H1 (cell line): Measurements from ENCODE around the gene TNS3. TPM values are rescaled to one million over a fixed set of nuclear protein-coding genes. Genes with fewer than 3 reads are reported as not detected.
A peak's percentile ranks its signal among the peaks of the same experiment; 100 is the strongest.
"Not testable (repeated sequence)": the region's sequence is repeated elsewhere in the genome, so short reads cannot be mapped to it uniquely, and the experiment has no call there.

Source experiments
- CTCF ChIA-PET: fragments of 300-600 bp; sonication (Branson Sonifier 250); formaldehyde crosslinking; loops from one replicate; lab custom pipeline; 2021; ENCODE audit not compliant: partially characterized antibody; lab: Charles Lee
- POLR2A ChIA-PET: fragments of 300-600 bp; sonication (Branson Sonifier 250); formaldehyde crosslinking; loops from one replicate; lab custom pipeline; 2021; ENCODE audit warnings: inconsistent platforms; ENCODE audit not compliant: partially characterized antibody; lab: Charles Lee
- DNase-seq, 2 experiments: peaks; one replicate each; pipeline versions ENCODE4 v3.0.0 to v3.0.0-alpha.2; 2010 to 2022; ENCODE audit warnings: low spot score in 2 of 2, low read depth in 1 of 2, mixed read lengths in 1 of 2
- FAIRE-seq: peaks from 2 replicates; lab custom pipeline; 2011; peaks lifted over from hg19 to GRCh38; lab: Jason Lieb, UNC
- H2AFZ ChIP-seq: 2 replicates; pipeline ENCODE4 v1.8.1; 2012; ENCODE audit warnings: low read length, inconsistent platforms
- H2AK5ac ChIP-seq: 2 replicates; pipeline ENCODE4 v1.6.1; 2013; ENCODE audit warnings: low read depth, low read length
- H2BK120ac ChIP-seq: replicated peaks from 2 replicates; pipeline ENCODE3; 2013; ENCODE audit warnings: low read depth, low read length, inconsistent platforms
- H2BK12ac ChIP-seq: 2 replicates; pipeline ENCODE4 v1.6.1; 2013; ENCODE audit warnings: low read depth, low read length
- H2BK15ac ChIP-seq: 2 replicates; pipeline ENCODE4 v1.6.1; 2013; ENCODE audit warnings: low read length
- H2BK20ac ChIP-seq: 2 replicates; pipeline ENCODE4 v1.6.1; 2013; ENCODE audit warnings: low read length
- H2BK5ac ChIP-seq: 2 replicates; pipeline ENCODE4 v1.6.1; 2013; ENCODE audit warnings: low read depth, low read length
- H3K14ac ChIP-seq: 2 replicates; pipeline ENCODE4 v1.6.1; 2013; ENCODE audit warnings: inconsistent platforms; ENCODE audit not compliant: insufficient read length
- H3K18ac ChIP-seq: 2 replicates; pipeline ENCODE4 v1.6.1; 2013; ENCODE audit warnings: low read length; ENCODE audit errors: extremely low read depth
- H3K23ac ChIP-seq: 2 replicates; pipeline ENCODE4 v1.6.1; 2013; ENCODE audit warnings: inconsistent platforms; ENCODE audit not compliant: insufficient read length
- H3K23me2 ChIP-seq: 2 replicates; pipeline ENCODE4 v1.6.1; 2013; ENCODE audit warnings: low read depth, low read length
- H3K27ac ChIP-seq: 2 replicates; pipeline ENCODE4 v1.6.1; 2011; ENCODE audit warnings: low read depth, low read length, inconsistent platforms
- H3K27me3 ChIP-seq, 4 experiments: replicated peaks in 1 of 4; 1 replicate in 1 of 4; 2 replicates in 3 of 4; pipeline versions ENCODE4 v1.6.1 to v1.8.1; 2011 to 2013; ENCODE audit warnings: low read length in 3 of 4, mild to moderate bottlenecking in 3 of 4, inconsistent platforms in 2 of 4, mixed read lengths in 2 of 4, moderate library complexity in 1 of 4; ENCODE audit not compliant: control insufficient read depth in 3 of 4, insufficient read depth in 3 of 4; ENCODE audit errors: extremely low read depth in 1 of 4
- H3K36me3 ChIP-seq, 4 experiments: 2 replicates each; pipeline versions ENCODE4 v1.6.1 to v1.8.1; 2011 to 2013; ENCODE audit warnings: mild to moderate bottlenecking in 4 of 4, low read length in 3 of 4, moderate library complexity in 2 of 4, control low read depth in 1 of 4, inconsistent platforms in 1 of 4; ENCODE audit not compliant: insufficient read depth in 4 of 4, control insufficient read depth in 2 of 4
- H3K4ac ChIP-seq: replicated peaks from 2 replicates; pipeline ENCODE3; 2013; ENCODE audit warnings: low read length, low read depth, mixed read lengths, inconsistent platforms; ENCODE audit not compliant: insufficient read length
- H3K4me1 ChIP-seq, 4 experiments: replicated peaks in 1 of 4; 1 replicate in 1 of 4; 2 replicates in 3 of 4; pipeline versions ENCODE4 v1.6.1 to v1.8.1; 2011 to 2013; ENCODE audit warnings: low read length in 3 of 4, inconsistent platforms in 2 of 4, mixed read lengths in 1 of 4; ENCODE audit not compliant: insufficient read depth in 4 of 4, control insufficient read depth in 3 of 4
- H3K4me2 ChIP-seq, 2 experiments: 2 replicates each; pipeline versions ENCODE4 v1.6.1 to v1.8.1; 2011 to 2013; ENCODE audit warnings: low read depth in 2 of 2, low read length in 2 of 2, control low read depth in 1 of 2, inconsistent platforms in 1 of 2, mild to moderate bottlenecking in 1 of 2; ENCODE audit not compliant: insufficient read depth in 1 of 2
- H3K4me3 ChIP-seq, 4 experiments: fragments of 200-600, 300-600 bp in 1 of 4; sonication (generic), shearing (Covaris generic), sonication (Bioruptor Twin) in 1 of 4; 2 replicates each; pipeline versions ENCODE4 v1.5.1 to v1.8.1; 2011 to 2016; ENCODE audit warnings: low read length in 4 of 4, low read depth in 3 of 4, control low read depth in 2 of 4, inconsistent platforms in 2 of 4, mild to moderate bottlenecking in 2 of 4, mixed read lengths in 1 of 4, moderate library complexity in 1 of 4; ENCODE audit not compliant: insufficient read depth in 2 of 4; ENCODE audit errors: extremely low read depth in 1 of 4
- H3K56ac ChIP-seq: replicated peaks from 2 replicates; pipeline ENCODE3; 2013; ENCODE audit warnings: low read depth, mild to moderate bottlenecking, mixed read lengths, low read length, inconsistent platforms; ENCODE audit not compliant: insufficient read length
- H3K79me1 ChIP-seq: 2 replicates; pipeline ENCODE4 v1.6.1; 2013; ENCODE audit warnings: low read depth, low read length, control low read depth
- H3K79me2 ChIP-seq, 2 experiments: 2 replicates each; pipeline versions ENCODE4 v1.6.1 to v1.8.1; 2012 to 2013; ENCODE audit warnings: low read length in 2 of 2, mild to moderate bottlenecking in 2 of 2, inconsistent platforms in 1 of 2; ENCODE audit not compliant: insufficient read depth in 2 of 2, control insufficient read depth in 1 of 2
- H3K9ac ChIP-seq, 4 experiments: replicated peaks in 1 of 4; 1 replicate in 1 of 4; 2 replicates in 3 of 4; pipeline versions ENCODE4 v1.6.1 to v1.8.1; 2011 to 2013; ENCODE audit warnings: low read depth in 3 of 4, low read length in 3 of 4, control low read depth in 2 of 4, mild to moderate bottlenecking in 2 of 4, moderate library complexity in 2 of 4, inconsistent platforms in 1 of 4; ENCODE audit errors: extremely low read depth in 1 of 4
- H3K9me3 ChIP-seq, 2 experiments: 2 replicates each; pipeline versions ENCODE4 v1.6.1 to v1.8.1; 2012 to 2013; ENCODE audit warnings: mild to moderate bottlenecking in 2 of 2, moderate library complexity in 2 of 2, control low read depth in 1 of 2, inconsistent platforms in 1 of 2, low read depth in 1 of 2, low read length in 1 of 2, mixed read lengths in 1 of 2; ENCODE audit not compliant: insufficient read depth in 2 of 2
- H4K20me1 ChIP-seq, 2 experiments: replicated peaks in 1 of 2; 2 replicates each; pipeline versions ENCODE3 to v1.8.1; 2011 to 2013; ENCODE audit warnings: inconsistent platforms in 2 of 2, low read length in 2 of 2, mild to moderate bottlenecking in 1 of 2; ENCODE audit not compliant: insufficient read depth in 2 of 2, control insufficient read depth in 1 of 2
- H4K5ac ChIP-seq: 2 replicates; pipeline ENCODE4 v1.6.1; 2013; ENCODE audit warnings: low read length, low read depth, mixed read lengths, inconsistent platforms; ENCODE audit not compliant: insufficient read length
- H4K8ac ChIP-seq: 2 replicates; pipeline ENCODE4 v1.8.0; 2013; ENCODE audit warnings: mild to moderate bottlenecking, moderate library complexity, low read length, inconsistent platforms; ENCODE audit not compliant: insufficient read depth; ENCODE audit errors: extremely low read depth
- H4K91ac ChIP-seq: replicated peaks from 2 replicates; pipeline ENCODE3; 2013; ENCODE audit warnings: low read length, mixed read lengths, inconsistent platforms; ENCODE audit not compliant: insufficient read length
- CEBPB ChIP-seq: IDR thresholded peaks from 2 replicates; pipeline ENCODE4 v1.6.1; 2012; ENCODE audit warnings: low read depth, low read length
- WGBS, 2 experiments: shearing (Covaris generic) in 1 of 2; methylation state at CpG; one replicate each; pipeline versions ENCODE4 v1.1.6 to v1.1.7; 2013 to 2015; ENCODE audit warnings: low lambda C conversion rate in 2 of 2, mixed read lengths in 2 of 2, inconsistent platforms in 1 of 2, low coverage in 1 of 2, missing lambda C conversion rate in 1 of 2; ENCODE audit not compliant: insufficient replicate concordance in 2 of 2, insufficient coverage in 1 of 2, insufficient read length in 1 of 2; ENCODE audit errors: extremely low coverage in 1 of 2, missing lambda C conversion rate in 1 of 2; 5-methylcytosine and 5-hydroxymethylcytosine counted together
- polyA plus RNA-seq, 7 experiments: library from polyadenylated mRNA; depleted of rRNA in 3 of 7; stranded (reverse) in 5 of 7; unstranded in 2 of 7; fragments of >200 nt in 5 of 7; fragments of 200-250 nt in 2 of 7; gene quantifications; 1 replicate in 5 of 7; 2 replicates in 1 of 7; 4 replicates in 1 of 7; pipeline versions ENCODE4 v1.2.1 to v1.2.3, GENCODE V29; 2011 to 2013; ENCODE audit warnings: missing spikeins in 2 of 7, mixed read lengths in 2 of 7
- total RNA-seq: library from RNA; stranded (reverse); fragmentation: NEBNext Ultra II Directional; extraction: Animal tissue kit (Norgen Biotek cat#: 25700); gene quantifications from 2 replicates; pipeline ENCODE4 v1.2.1, GENCODE V29; 2021

TNS3 gene
- total and polyA plus RNA-seq, 2 of the 8 experiments (the other 6 are each of a cell fraction or from before 2014, with no cell fraction given) = 11.9 to 24.2 TPM

- H3K4me1 ChIP-seq, H3K18ac ChIP-seq, H3K4ac ChIP-seq, H2AK5ac ChIP-seq, H3K23ac ChIP-seq, H3K56ac ChIP-seq, H4K20me1 ChIP-seq, H3K23me2 ChIP-seq, H3K27ac ChIP-seq, H2BK12ac ChIP-seq, POLR2A ChIA-PET, H3K36me3 ChIP-seq, H3K79me2 ChIP-seq, H3K79me1 ChIP-seq, H3K9ac ChIP-seq, H2BK20ac ChIP-seq, H2BK5ac ChIP-seq, H3K9me3 ChIP-seq, FAIRE-seq, H3K4me2 ChIP-seq, H2AFZ ChIP-seq, DNase-seq, H3K14ac ChIP-seq, H4K8ac ChIP-seq, H3K27me3 ChIP-seq, H3K4me3 ChIP-seq, H2BK15ac ChIP-seq, H2BK120ac ChIP-seq, H4K91ac ChIP-seq, H4K5ac ChIP-seq: not testable (repeated sequence)
- 0 out of 2 replicates have a peak, but pooled peaks have one; percentile 22 for TF ChIP-seq CEBPB
- CTCF ChIA-PET = interaction anchor here (1.5 kb wide), 1 partner anchor 93 kb away, joined by 3 read pairs; no protein-coding TSS in a partner anchor
- 82 to 100% methylated on average over 1 to 8 of the region's 8 CpGs for WGBS, 2 experiments
Measured at GRCh38 chr7:47441048-47441447, 140.9 kb downstream of the TNS3 start.
